Liver (tissue), 9 donors: ENCODE data around the gene RNF39. TPM values are rescaled to one million over a fixed set of nuclear protein-coding genes. Genes with fewer than 3 reads are reported as not detected.

Experiments used
- DNase-seq: peaks from one replicate; pipeline ENCODE4 v3.0.0-alpha.2; 2017; ENCODE audit warnings: low spot score
- H3K27ac ChIP-seq, 2 donors: one replicate each; pipeline ENCODE4 v1.7.0; 2013; ENCODE audit warnings: inconsistent platforms in 2 of 2, low read length in 2 of 2, control low read depth in 1 of 2, low read depth in 1 of 2, mild to moderate bottlenecking in 1 of 2
- H3K27me3 ChIP-seq, 4 donors: one replicate each; pipeline versions ENCODE4 v1.6.1 to v1.7.0; 2013; ENCODE audit warnings: low read length in 3 of 4, inconsistent platforms in 1 of 4, mild to moderate bottlenecking in 1 of 4, moderate library complexity in 1 of 4; ENCODE audit not compliant: control insufficient read depth in 4 of 4, insufficient read depth in 4 of 4
- H3K36me3 ChIP-seq, 4 donors: one replicate each; pipeline versions ENCODE4 v1.6.1 to v1.7.0; 2013; ENCODE audit warnings: low read length in 3 of 4, mild to moderate bottlenecking in 3 of 4, low read depth in 1 of 4, moderate library complexity in 1 of 4; ENCODE audit not compliant: control insufficient read depth in 4 of 4, insufficient read depth in 3 of 4
- H3K4me1 ChIP-seq, 4 donors: one replicate each; pipeline versions ENCODE4 v1.6.1 to v1.7.0; 2013; ENCODE audit warnings: low read length in 3 of 4, mild to moderate bottlenecking in 3 of 4, moderate library complexity in 1 of 4; ENCODE audit not compliant: control insufficient read depth in 4 of 4, insufficient read depth in 4 of 4
- H3K4me3 ChIP-seq, 3 donors: one replicate each; pipeline versions ENCODE4 v1.6.1 to v1.7.0; 2013; ENCODE audit warnings: low read length in 3 of 3, control low read depth in 1 of 3, low read depth in 1 of 3, mild to moderate bottlenecking in 1 of 3
- H3K9ac ChIP-seq, 2 donors: one replicate each; pipeline ENCODE4 v1.7.0; 2013; ENCODE audit warnings: low read length in 2 of 2, mild to moderate bottlenecking in 2 of 2, moderate library complexity in 2 of 2, control low read depth in 1 of 2, low read depth in 1 of 2
- H3K9me3 ChIP-seq, 4 donors: one replicate each; pipeline versions ENCODE4 v1.6.1 to v1.7.0; 2013; ENCODE audit warnings: low read length in 3 of 4; ENCODE audit not compliant: control insufficient read depth in 4 of 4
- ATF3 ChIP-seq: IDR thresholded peaks from 2 replicates; pipeline ENCODE4 v1.6.1; 2016; ENCODE audit warnings: antibody characterized with exemption
- EGR1 ChIP-seq, 2 donors: IDR thresholded peaks; 2 replicates each; pipeline ENCODE4 v1.6.1; 2016 to 2018; ENCODE audit warnings: antibody characterized with exemption in 2 of 2, low read depth in 2 of 2
- FOXA1 ChIP-seq: IDR thresholded peaks from 2 replicates; pipeline ENCODE4 v1.6.1; 2016; ENCODE audit warnings: antibody characterized with exemption
- FOXA2 ChIP-seq: IDR thresholded peaks from 2 replicates; pipeline ENCODE4 v1.6.1; 2016; ENCODE audit warnings: antibody characterized with exemption
- GABPA ChIP-seq, 2 donors: IDR thresholded peaks in 1 of 2; conservative IDR thresholded peaks in 1 of 2; 2 replicates each; pipeline ENCODE4 v1.6.1; 2016; ENCODE audit warnings: antibody characterized with exemption in 2 of 2, mild to moderate bottlenecking in 1 of 2, moderate library complexity in 1 of 2
- HNF4A ChIP-seq, 2 donors: conservative IDR thresholded peaks; 2 replicates each; pipeline ENCODE4 v1.6.1; 2016; ENCODE audit warnings: antibody characterized with exemption in 2 of 2, mild to moderate bottlenecking in 2 of 2
- HNF4G ChIP-seq: IDR thresholded peaks from 2 replicates; pipeline ENCODE4 v1.6.1; 2016; ENCODE audit warnings: antibody characterized with exemption
- JUND ChIP-seq, 2 donors: IDR thresholded peaks; 2 replicates each; pipeline ENCODE4 v1.6.1; 2016; ENCODE audit warnings: antibody characterized with exemption in 2 of 2
- MAX ChIP-seq: IDR thresholded peaks from 2 replicates; pipeline ENCODE4 v1.6.1; 2016; ENCODE audit warnings: antibody characterized with exemption
- NR2F2 ChIP-seq: IDR thresholded peaks from 2 replicates; pipeline ENCODE4 v1.6.1; 2016; ENCODE audit warnings: antibody characterized with exemption
- RAD21 ChIP-seq, 2 donors: IDR thresholded peaks; 2 replicates each; pipeline ENCODE4 v1.6.1; 2016; ENCODE audit warnings: antibody characterized with exemption in 2 of 2, mild to moderate bottlenecking in 2 of 2
- REST ChIP-seq: IDR thresholded peaks from 2 replicates; pipeline ENCODE4 v1.6.1; 2016; ENCODE audit warnings: antibody characterized with exemption, mild to moderate bottlenecking
- RXRA ChIP-seq, 2 donors: IDR thresholded peaks; 2 replicates each; pipeline ENCODE4 v1.6.1; 2017 to 2018; ENCODE audit warnings: antibody characterized with exemption in 2 of 2, mild to moderate bottlenecking in 1 of 2
- SP1 ChIP-seq: IDR thresholded peaks from 2 replicates; pipeline ENCODE4 v1.6.1; 2018; ENCODE audit warnings: antibody characterized with exemption, mild to moderate bottlenecking
- TAF1 ChIP-seq: conservative IDR thresholded peaks from 2 replicates; pipeline ENCODE4 v1.6.1; 2016; ENCODE audit warnings: antibody characterized with exemption, mild to moderate bottlenecking
- YY1 ChIP-seq: IDR thresholded peaks from 2 replicates; pipeline ENCODE4 v1.6.1; 2016; ENCODE audit warnings: antibody characterized with exemption, mild to moderate bottlenecking
- ZBTB33 ChIP-seq: IDR thresholded peaks from 2 replicates; pipeline ENCODE4 v1.6.1; 2016; ENCODE audit warnings: antibody characterized with exemption
- WGBS: extraction: QIAGEN DNeasy Blood & Tissue Kit; methylation state at CpG from one replicate; pipeline ENCODE4 v1.1.7; 2013; 5-methylcytosine and 5-hydroxymethylcytosine counted together
- polyA plus RNA-seq, 2 donors: library from polyadenylated mRNA; stranded (reverse) in 1 of 2; unstranded in 1 of 2; fragments of 200-250 nt in 1 of 2; fragments of >200 nt in 1 of 2; fragmentation: Nextera tagmentation in 1 of 2; extraction: Ambion mirVana in 1 of 2; gene quantifications; one replicate each; pipeline versions ENCODE4 v1.2.1 to v1.2.3, GENCODE V29; 2013 to 2015
- total RNA-seq, 2 donors: library from RNA; depleted of rRNA; stranded (reverse); fragments of >200 nt; gene quantifications; one replicate each; pipeline ENCODE4 v1.2.3, GENCODE V29; 2014
- TF ChIP-seq, protein P1 (sequence below): fragments of 150-350 bp; IDR thresholded peaks from 2 replicates; pipeline ENCODE4 v1.5.1; 2017; ENCODE audit warnings: improper control_type of control experiment, low read depth, low read length; ENCODE audit not compliant: missing input control
- donor health status: healthy.
- donor health status: healthy.
- donor health status: healthy.
- donor health status: healthy.
- donor health status: healthy.

The RNF39 gene
- total and polyA plus RNA-seq, 4 donors: 0.03 to 0.13 TPM; not detected in 2

DNA sequence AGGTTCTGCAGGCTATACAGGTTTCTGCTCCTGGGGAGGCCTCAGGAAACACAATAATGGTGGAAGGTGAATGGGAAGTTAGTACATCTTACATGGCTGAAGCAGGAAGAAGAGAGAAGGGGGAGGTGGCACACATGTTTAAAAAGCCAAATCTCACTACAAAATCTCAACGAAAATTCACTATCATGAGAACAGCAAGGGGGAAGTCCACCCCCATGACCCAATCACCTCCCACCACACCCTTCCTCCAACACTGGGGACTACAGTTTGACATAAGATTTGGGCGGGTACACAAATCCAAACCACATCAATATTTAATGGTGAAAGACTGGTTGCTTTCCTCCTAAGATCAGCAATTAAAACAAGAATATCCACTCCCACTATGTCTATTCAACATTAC lies 28.3 kb downstream of the RNF39 start (continued):
- TF ChIP-seq TAF1 (no peak), FOXA2 (no peak), EGR1 (IDR thresholded peaks at IDR 0.05; ENCODE audit: low read depth in 2 of 2) (no peak), HNF4G (no peak), YY1 (no peak), SP1 (no peak)

GRCh38 chr6:30044630-30045029 lies 30.9 kb downstream of the RNF39 start:
- WGBS: 80% methylated on average over 2 of the region's 2 CpGs
- Histone ChIP-seq H3K4me1 (no peaks in the 10 kb centered on the region), H3K4me3 (no peak overlapping the region), H3K27me3 (no peaks in the 10 kb centered on the region), H3K9ac (no peak overlapping the region), H3K36me3 (no peaks in the 10 kb centered on the region), H3K27ac (no peak overlapping the region), H3K9me3 (no peaks in the 10 kb centered on the region)
- no peak for DNase-seq
- no peak for TF ChIP-seq FOXA1
- TF ChIP-seq REST: no peak
- TF ChIP-seq, protein P1, sequence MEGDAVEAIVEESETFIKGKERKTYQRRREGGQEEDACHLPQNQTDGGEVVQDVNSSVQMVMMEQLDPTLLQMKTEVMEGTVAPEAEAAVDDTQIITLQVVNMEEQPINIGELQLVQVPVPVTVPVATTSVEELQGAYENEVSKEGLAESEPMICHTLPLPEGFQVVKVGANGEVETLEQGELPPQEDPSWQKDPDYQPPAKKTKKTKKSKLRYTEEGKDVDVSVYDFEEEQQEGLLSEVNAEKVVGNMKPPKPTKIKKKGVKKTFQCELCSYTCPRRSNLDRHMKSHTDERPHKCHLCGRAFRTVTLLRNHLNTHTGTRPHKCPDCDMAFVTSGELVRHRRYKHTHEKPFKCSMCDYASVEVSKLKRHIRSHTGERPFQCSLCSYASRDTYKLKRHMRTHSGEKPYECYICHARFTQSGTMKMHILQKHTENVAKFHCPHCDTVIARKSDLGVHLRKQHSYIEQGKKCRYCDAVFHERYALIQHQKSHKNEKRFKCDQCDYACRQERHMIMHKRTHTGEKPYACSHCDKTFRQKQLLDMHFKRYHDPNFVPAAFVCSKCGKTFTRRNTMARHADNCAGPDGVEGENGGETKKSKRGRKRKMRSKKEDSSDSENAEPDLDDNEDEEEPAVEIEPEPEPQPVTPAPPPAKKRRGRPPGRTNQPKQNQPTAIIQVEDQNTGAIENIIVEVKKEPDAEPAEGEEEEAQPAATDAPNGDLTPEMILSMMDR: no peak
- TF ChIP-seq HNF4A (conservative IDR thresholded peaks at IDR 0.05): no peak
- no peak for TF ChIP-seq RXRA (IDR thresholded peaks at IDR 0.05)
- TF ChIP-seq SP1: no peak
- no peak for TF ChIP-seq YY1
- no peak for TF ChIP-seq HNF4G
- TF ChIP-seq FOXA2: no peak
- no peak for TF ChIP-seq TAF1
- TF ChIP-seq ATF3: no peak
- no peak for TF ChIP-seq GABPA (IDR thresholded peaks at IDR 0.05 in 1 of 2, conservative IDR thresholded peaks at IDR 0.05 in 1 of 2)
- no peak for TF ChIP-seq JUND (IDR thresholded peaks at IDR 0.05)
- TF ChIP-seq NR2F2: no peak
- no peak for TF ChIP-seq MAX
- no peak for TF ChIP-seq RAD21 (IDR thresholded peaks at IDR 0.05)
- TF ChIP-seq ZBTB33: no peak
- TF ChIP-seq EGR1 (IDR thresholded peaks at IDR 0.05; ENCODE audit: low read depth in 2 of 2): no peak
